Immature natural killer cell (primary cell): ENCODE data around the gene TTC3. TPM values are rescaled to one million over a fixed set of nuclear protein-coding genes. Genes with fewer than 3 reads are reported as not detected.
A peak's percentile ranks its signal among the peaks of the same experiment; 100 is the strongest.

ENCODE experiments used
- DNase-seq, 3 donors: peaks; one replicate each; pipeline ENCODE4 v3.0.0; 2022; ENCODE audit warnings: mixed read lengths in 1 of 3
- H3K27ac Mint-ChIP-seq, 6 donors: one replicate each; pipeline ENCODE4 v1.8.0; 2020; ENCODE audit warnings: mixed read lengths in 6 of 6, mild to moderate bottlenecking in 5 of 6, inconsistent platforms in 4 of 6, moderate library complexity in 3 of 6
- H3K27me3 Mint-ChIP-seq, 3 donors: one replicate each; pipeline ENCODE4 v1.8.0; 2020 to 2021; ENCODE audit warnings: low read depth in 3 of 3, mild to moderate bottlenecking in 3 of 3, mixed read lengths in 3 of 3, moderate library complexity in 3 of 3, inconsistent platforms in 1 of 3
- H3K36me3 Mint-ChIP-seq, 3 donors: one replicate each; pipeline ENCODE4 v1.8.0; 2020; ENCODE audit warnings: mixed read lengths in 3 of 3, inconsistent platforms in 2 of 3, mild to moderate bottlenecking in 2 of 3
- H3K4me1 Mint-ChIP-seq, 2 donors: one replicate each; pipeline ENCODE4 v1.8.0; 2020; ENCODE audit warnings: inconsistent platforms in 2 of 2, mild to moderate bottlenecking in 2 of 2, mixed read lengths in 2 of 2, moderate library complexity in 1 of 2
- H3K4me3 Mint-ChIP-seq, 5 donors: one replicate each; pipeline ENCODE4 v1.8.0; 2020; ENCODE audit warnings: mild to moderate bottlenecking in 5 of 5, mixed read lengths in 5 of 5, inconsistent platforms in 3 of 5, moderate library complexity in 3 of 5
- H3K9me3 Mint-ChIP-seq, 6 donors: one replicate each; pipeline ENCODE4 v1.8.0; 2020; ENCODE audit warnings: mild to moderate bottlenecking in 6 of 6, mixed read lengths in 6 of 6, inconsistent platforms in 4 of 6, moderate library complexity in 3 of 6
- polyA plus RNA-seq, 3 donors: library from polyadenylated mRNA; unstranded; fragments of 300-500 nt; fragmentation: Illumina TruSeq; gene quantifications; one replicate each; pipeline ENCODE4 v1.2.3, GENCODE V29; 2021

Gene TTC3
- polyA plus RNA-seq, 3 donors from 2014 or later, result 26.9 to 67.8 (median 31.2) TPM

DNA sequence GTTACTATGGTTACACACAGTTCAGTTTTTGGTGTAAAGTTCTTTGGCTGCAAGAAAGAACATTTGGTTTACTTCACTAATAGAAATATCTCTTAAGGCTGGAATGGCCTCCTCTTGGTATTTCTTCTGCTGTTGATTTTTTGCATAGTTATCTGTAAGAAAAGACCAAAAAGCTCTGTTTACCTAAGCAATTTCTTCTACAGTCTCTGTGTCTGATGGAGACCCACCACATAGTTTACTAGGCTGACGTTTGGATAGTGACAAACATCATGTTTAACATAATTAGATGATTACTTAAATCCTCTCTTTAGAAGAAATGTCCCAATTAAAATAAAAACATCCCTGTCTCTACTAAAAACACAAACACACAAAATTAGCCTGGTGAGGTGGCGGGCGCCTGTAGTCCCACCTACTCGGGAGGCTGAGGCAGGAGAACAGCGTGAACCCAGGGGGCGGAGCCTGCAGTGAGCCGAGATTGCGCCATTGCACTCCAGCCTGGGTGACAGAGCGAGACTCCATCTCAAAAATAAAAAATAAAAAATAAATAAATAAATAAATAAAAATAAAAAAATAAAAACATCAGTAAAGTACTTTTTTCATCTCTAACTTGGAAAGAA lies 7.4 kb upstream of the TTC3 start:
- Mint-ChIP-seq H3K9me3 (no peaks in the 10 kb centered on the region), H3K27me3 (no peaks in the 10 kb centered on the region), H3K27ac (no peak overlapping the region), H3K4me1 (peaks cover 0 to 4% of the 10 kb centered on the region in 2 donors), H3K4me3 (no peak overlapping the region), H3K36me3 (peaks cover 13 to 19% (median 14%) of the 10 kb centered on the region in 3 donors)
- DNase-seq, result no peak

DNA sequence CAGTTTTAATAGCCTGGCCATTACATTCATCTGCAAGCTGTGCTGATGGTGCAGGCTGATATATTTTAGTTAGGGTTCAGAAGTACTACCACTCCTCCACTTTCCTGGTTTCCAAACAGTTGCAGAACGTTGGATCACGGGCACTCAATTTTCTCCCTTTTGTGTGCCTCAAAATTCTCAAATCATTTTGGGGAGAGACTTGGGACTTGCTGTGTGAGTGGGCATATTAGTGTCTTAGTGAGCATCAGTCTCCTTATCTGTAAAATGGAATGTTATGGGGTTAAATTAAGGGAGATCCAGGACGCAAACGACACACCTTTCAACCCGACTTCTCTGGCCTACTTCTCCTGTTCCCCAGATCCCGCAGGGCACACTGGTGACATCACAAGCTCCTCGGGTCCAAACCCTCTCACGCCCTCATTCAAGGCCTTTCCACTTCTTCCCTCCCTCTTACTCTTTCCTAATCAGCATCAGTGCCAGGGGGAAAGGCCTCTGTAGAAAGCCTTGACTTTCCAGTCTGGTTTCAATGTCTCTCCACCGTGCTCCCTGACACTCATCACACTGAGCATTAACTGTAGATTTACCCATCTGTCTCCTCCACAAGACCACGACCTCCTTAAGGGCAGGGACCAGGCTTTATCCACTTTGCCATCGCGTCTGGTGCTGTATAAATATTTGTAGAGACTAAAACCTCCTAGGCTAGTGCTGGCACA lies 1.3 kb upstream of the TTC3 start:
- Mint-ChIP-seq H3K9me3 (no peaks in the 10 kb centered on the region), H3K4me1 (peaks cover 30 to 42% of the 10 kb centered on the region in 2 donors), H3K27me3 (peaks cover 11 to 21% (median 12%) of the 10 kb centered on the region in 3 donors), H3K36me3 (peaks cover 7 to 12% (median 10%) of the 10 kb centered on the region in 3 donors), H3K4me3 (peak overlapping the region; percentile 64 to 89 (median 83)), H3K27ac (peak overlapping the region; percentile 82 to 96 (median 94))
- peak in 1 of 3 donors; percentile 2 for DNase-seq

- H3K36me3 Mint-ChIP-seq, result peaks cover 5 to 10% (median 7%) of the 10 kb centered on the region in 3 donors
- DNase-seq, result peak in 1 of 3 donors; percentile 83
- no peaks in the 10 kb centered on the region for H3K9me3 Mint-ChIP-seq
- peak overlapping the region; percentile 82 to 96 (median 94) for H3K27ac Mint-ChIP-seq
- H3K4me3 Mint-ChIP-seq, result peak overlapping the region; percentile 64 to 89 (median 83)
- H3K4me1 Mint-ChIP-seq, result peaks cover 30 to 43% of the 10 kb centered on the region in 2 donors
- H3K27me3 Mint-ChIP-seq, result peaks cover 11 to 21% (median 12%) of the 10 kb centered on the region in 3 donors
These were observed 623 bp upstream of the TTC3 start for GRCh38 chr21:37072274-37072987.

GRCh38 chr21:37073417-37074196 lies 553 bp downstream of the TTC3 start:
- Mint-ChIP-seq H3K9me3 (no peaks in the 10 kb centered on the region), H3K27ac (peak overlapping the region; percentile 96 to 100 (median 99)), H3K4me1 (peaks cover 30 to 52% of the 10 kb centered on the region in 2 donors), H3K4me3 (peak overlapping the region; percentile 95 to 100 (median 98)), H3K36me3 (peaks cover 0 to 7% (median 0%) of the 10 kb centered on the region in 3 donors), H3K27me3 (peaks cover 11 to 21% (median 12%) of the 10 kb centered on the region in 3 donors)
- no peak for DNase-seq

DNA sequence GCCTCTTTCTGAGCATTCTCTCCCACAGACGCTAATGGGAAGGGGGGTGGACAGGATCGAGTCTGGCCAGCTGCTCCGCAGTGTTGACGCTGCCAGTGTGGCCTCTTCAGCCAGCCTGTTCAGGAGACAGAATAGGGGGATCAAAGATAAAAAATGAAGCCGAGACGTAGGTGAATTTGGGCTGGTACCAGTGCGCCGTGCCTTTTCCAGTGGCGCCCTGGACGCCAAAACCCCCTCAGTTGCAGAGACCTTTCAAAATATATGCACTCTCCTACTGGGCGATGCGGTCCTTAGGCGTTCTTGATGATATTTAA lies 1.1 kb downstream of the TTC3 start:
- Mint-ChIP-seq H3K4me1 (peaks cover 30 to 55% of the 10 kb centered on the region in 2 donors), H3K36me3 (peaks cover 0 to 1% (median 0%) of the 10 kb centered on the region in 3 donors), H3K4me3 (peak overlapping the region; percentile 95 to 100 (median 98)), H3K27ac (peak overlapping the region; percentile 96 to 100 (median 99)), H3K27me3 (peaks cover 12 to 21% (median 12%) of the 10 kb centered on the region in 3 donors), H3K9me3 (no peaks in the 10 kb centered on the region)
- DNase-seq, result no peak

GRCh38 chr21:37074546-37074945 lies 1.5 kb downstream of the TTC3 start:
- Mint-ChIP-seq H3K9me3 (no peaks in the 10 kb centered on the region), H3K4me3 (peak overlapping the region; percentile 95 to 100 (median 98))

GRCh38 chr21:37075214-37075770 lies 2.2 kb downstream of the TTC3 start:
- no peaks in the 10 kb centered on the region for H3K36me3 Mint-ChIP-seq
- H3K4me1 Mint-ChIP-seq, result peaks cover 30 to 54% of the 10 kb centered on the region in 2 donors
- peaks cover 12 to 21% (median 14%) of the 10 kb centered on the region in 3 donors for H3K27me3 Mint-ChIP-seq
- peak overlapping the region; percentile 62 to 100 (median 80) for H3K27ac Mint-ChIP-seq
- DNase-seq, result no peak
- H3K4me3 Mint-ChIP-seq, result peak overlapping the region in 3 of 5 donors; percentile 15 to 99 (median 46)
- no peaks in the 10 kb centered on the region for H3K9me3 Mint-ChIP-seq

More at GRCh38 chr21:37074546-37074945, 1.5 kb downstream of the TTC3 start:
- Mint-ChIP-seq H3K4me1 (peaks cover 30 to 58% of the 10 kb centered on the region in 2 donors), H3K36me3 (no peaks in the 10 kb centered on the region), H3K27me3 (peaks cover 12 to 21% (median 14%) of the 10 kb centered on the region in 3 donors), H3K27ac (peak overlapping the region; percentile 96 to 100 (median 99))
- DNase-seq, result no peak

GRCh38 chr21:37076087-37076850 lies 3.2 kb downstream of the TTC3 start:
- Mint-ChIP-seq H3K4me3 (no peak overlapping the region), H3K9me3 (no peaks in the 10 kb centered on the region), H3K27ac (peak overlapping the region in 1 of 6 donors; percentile 26), H3K27me3 (peaks cover 12 to 21% (median 14%) of the 10 kb centered on the region in 3 donors), H3K4me1 (peaks cover 27 to 50% of the 10 kb centered on the region in 2 donors), H3K36me3 (no peaks in the 10 kb centered on the region)
- DNase-seq, result no peak

- Mint-ChIP-seq H3K27me3 (peaks cover 12 to 18% (median 14%) of the 10 kb centered on the region in 3 donors), H3K36me3 (no peaks in the 10 kb centered on the region), H3K27ac (peak overlapping the region in 5 of 6 donors; percentile 6 to 70 (median 47)), H3K4me3 (no peak overlapping the region), H3K9me3 (no peaks in the 10 kb centered on the region), H3K4me1 (peaks cover 17 to 39% of the 10 kb centered on the region in 2 donors)
- DNase-seq, result no peak
These were observed 4.3 kb downstream of the TTC3 start for GRCh38 chr21:37077403-37077802.

- Mint-ChIP-seq H3K9me3 (no peaks in the 10 kb centered on the region), H3K4me3 (no peak overlapping the region), H3K4me1 (peaks cover 16 to 41% of the 10 kb centered on the region in 2 donors), H3K27me3 (peaks cover 0 to 3% (median 3%) of the 10 kb centered on the region in 3 donors), H3K27ac (peak overlapping the region in 4 of 6 donors; percentile 2 to 56 (median 34)), H3K36me3 (no peaks in the 10 kb centered on the region)
- DNase-seq, result peak; percentile 12 to 31 (median 27)
These were observed 6.3 kb downstream of the TTC3 start for GRCh38 chr21:37079211-37079824.

GRCh38 chr21:37082375-37082774 lies 9.3 kb downstream of the TTC3 start:
- Mint-ChIP-seq H3K4me3 (no peak overlapping the region), H3K36me3 (no peaks in the 10 kb centered on the region), H3K4me1 (peaks cover 7 to 26% of the 10 kb centered on the region in 2 donors), H3K9me3 (no peaks in the 10 kb centered on the region), H3K27ac (no peak overlapping the region), H3K27me3 (peaks cover 0 to 3% (median 0%) of the 10 kb centered on the region in 3 donors)
- no peak for DNase-seq
